Mesenchymal stem cell (in vitro differentiated cells and primary cell): ENCODE data around the gene CIAO3.
"Not testable (repeated sequence)": the region's sequence is repeated elsewhere in the genome, so short reads cannot be mapped to it uniquely, and the experiment has no call there.

Experiments
- DNase-seq: peaks from one replicate; pipeline ENCODE4 v3.0.0-alpha.2; 2013
- H2AFZ ChIP-seq: one replicate; pipeline ENCODE4 v1.6.1; 2013; ENCODE audit warnings: low read depth, mild to moderate bottlenecking, control low read depth, inconsistent platforms, low read length, moderate library complexity
- H2AK5ac ChIP-seq: 2 replicates; pipeline ENCODE4 v1.6.1; 2013; ENCODE audit warnings: low read length, moderate library complexity, mild to moderate bottlenecking, inconsistent platforms; ENCODE audit not compliant: severe bottlenecking
- H2BK120ac ChIP-seq: one replicate; pipeline ENCODE4 v1.6.1; 2013; ENCODE audit warnings: low read depth, mild to moderate bottlenecking, inconsistent platforms, low read length, moderate library complexity
- H2BK12ac ChIP-seq, 2 experiments: one replicate each; pipeline ENCODE4 v1.6.1; 2013; ENCODE audit warnings: inconsistent platforms in 2 of 2, low read length in 2 of 2, mild to moderate bottlenecking in 2 of 2, moderate library complexity in 2 of 2, control low read depth in 1 of 2
- H2BK15ac ChIP-seq: one replicate; pipeline ENCODE4 v1.6.1; 2013; ENCODE audit warnings: mild to moderate bottlenecking, low read depth, inconsistent platforms; ENCODE audit not compliant: poor library complexity, severe bottlenecking
- H2BK5ac ChIP-seq: 2 replicates; pipeline ENCODE4 v1.6.1; 2013; ENCODE audit warnings: low read depth, mild to moderate bottlenecking, low read length, control low read depth, inconsistent platforms; ENCODE audit not compliant: poor library complexity, severe bottlenecking
- H3K14ac ChIP-seq, 2 experiments: one replicate each; pipeline ENCODE4 v1.6.1; 2013; ENCODE audit warnings: inconsistent platforms in 2 of 2, low read length in 2 of 2, control low read depth in 1 of 2, mild to moderate bottlenecking in 1 of 2, moderate library complexity in 1 of 2
- H3K18ac ChIP-seq, 2 experiments: one replicate each; pipeline ENCODE4 v1.6.1; 2013; ENCODE audit warnings: inconsistent platforms in 2 of 2, low read length in 2 of 2, control low read depth in 1 of 2, low read depth in 1 of 2, mild to moderate bottlenecking in 1 of 2
- H3K23ac ChIP-seq, 2 experiments: one replicate each; pipeline ENCODE4 v1.6.1; 2013; ENCODE audit warnings: inconsistent platforms in 2 of 2, low read length in 2 of 2, mild to moderate bottlenecking in 2 of 2, moderate library complexity in 2 of 2, control low read depth in 1 of 2
- H3K27ac ChIP-seq: 2 replicates; pipeline ENCODE4 v1.5.1; 2013; ENCODE audit warnings: mild to moderate bottlenecking, moderate library complexity, low read length, control low read depth, inconsistent platforms; ENCODE audit not compliant: poor library complexity, severe bottlenecking
- H3K27me3 ChIP-seq, 2 experiments: 2 replicates each; pipeline versions ENCODE4 v1.6.1 to v1.7.0; 2013; ENCODE audit warnings: low read length in 2 of 2, mild to moderate bottlenecking in 2 of 2, moderate library complexity in 2 of 2, control low read depth in 1 of 2, inconsistent platforms in 1 of 2; ENCODE audit not compliant: control insufficient read depth in 1 of 2, insufficient read depth in 1 of 2
- H3K36me3 ChIP-seq, 2 experiments: 2 replicates each; pipeline versions ENCODE4 v1.6.1 to v1.7.0; 2013; ENCODE audit warnings: low read length in 2 of 2, control low read depth in 1 of 2, inconsistent platforms in 1 of 2, low read depth in 1 of 2, mild to moderate bottlenecking in 1 of 2; ENCODE audit not compliant: insufficient read depth in 2 of 2, control insufficient read depth in 1 of 2
- H3K4ac ChIP-seq, 2 experiments: one replicate each; pipeline ENCODE4 v1.6.1; 2013; ENCODE audit warnings: inconsistent platforms in 2 of 2, low read length in 2 of 2, mild to moderate bottlenecking in 2 of 2, moderate library complexity in 2 of 2, control low read depth in 1 of 2, low read depth in 1 of 2
- H3K4me1 ChIP-seq: 2 replicates; pipeline ENCODE4 v1.6.1; 2013; ENCODE audit warnings: low read depth, low read length, control low read depth; ENCODE audit not compliant: control insufficient read depth, insufficient read depth
- H3K4me2 ChIP-seq: 2 replicates; pipeline ENCODE4 v1.6.1; 2013; ENCODE audit warnings: low read length, mild to moderate bottlenecking, inconsistent platforms; ENCODE audit not compliant: poor library complexity, severe bottlenecking
- H3K4me3 ChIP-seq, 2 experiments: 2 replicates each; pipeline versions ENCODE4 v1.5.1 to v1.7.0; 2013; ENCODE audit warnings: low read length in 2 of 2, mild to moderate bottlenecking in 2 of 2, control low read depth in 1 of 2, low read depth in 1 of 2; ENCODE audit not compliant: insufficient read depth in 1 of 2
- H3K79me1 ChIP-seq: replicated peaks from 2 replicates; pipeline ENCODE4 v1.6.1; 2013; ENCODE audit warnings: mild to moderate bottlenecking, control low read depth, low read length, inconsistent platforms; ENCODE audit not compliant: poor library complexity, severe bottlenecking
- H3K9ac ChIP-seq: 2 replicates; pipeline ENCODE4 v1.7.0; 2013; ENCODE audit warnings: mild to moderate bottlenecking, low read length, moderate library complexity
- H3K9me3 ChIP-seq: 2 replicates; pipeline ENCODE4 v1.7.0; 2013; ENCODE audit warnings: mild to moderate bottlenecking, low read length; ENCODE audit not compliant: control insufficient read depth
- H4K8ac ChIP-seq: one replicate; pipeline ENCODE4 v1.6.1; 2013; ENCODE audit warnings: inconsistent platforms, mild to moderate bottlenecking, low read length, moderate library complexity
- H4K91ac ChIP-seq: one replicate; pipeline ENCODE4 v1.6.1; 2013; ENCODE audit warnings: mild to moderate bottlenecking, low read length, inconsistent platforms
- WGBS: methylation state at CpG from one replicate; pipeline ENCODE4 v1.1.7; 2013; ENCODE audit warnings: mixed read lengths; 5-methylcytosine and 5-hydroxymethylcytosine counted together

CIAO3 gene

GRCh38 chr16:743794-744500 lies 3.1 kb upstream of the CIAO3 start:
- Histone ChIP-seq H3K4ac (no peak overlapping the region), H3K36me3 (peaks cover 4 to 7% of the 10 kb centered on the region in 2 experiments), H3K27me3 (peaks cover 0 to 6% of the 10 kb centered on the region in 2 experiments), H2BK5ac (no peak overlapping the region), H3K14ac (no peak overlapping the region), H3K9ac (no peak overlapping the region), H2AK5ac (no peak overlapping the region), H3K79me1 (peaks cover 15% of the 10 kb centered on the region), H2BK15ac (no peak overlapping the region), H3K23ac (no peak overlapping the region), H3K4me3 (no peak overlapping the region), H3K4me2 (no peak overlapping the region), H4K8ac (no peak overlapping the region), H4K91ac (no peak overlapping the region), H2BK12ac (no peak overlapping the region), H3K9me3 (no peaks in the 10 kb centered on the region), H3K18ac (no peak overlapping the region), H3K27ac (no peak overlapping the region), H2AFZ (no peak overlapping the region), H2BK120ac (no peak overlapping the region), H3K4me1 (peaks cover 17% of the 10 kb centered on the region)
- DNase-seq: no peak
- 90% methylated on average over 20 of the region's 21 CpGs for WGBS

- H4K8ac ChIP-seq, H3K9ac ChIP-seq, H2BK15ac ChIP-seq, H3K23ac ChIP-seq, DNase-seq, H3K18ac ChIP-seq, H2AK5ac ChIP-seq, H4K91ac ChIP-seq, H3K14ac ChIP-seq, H3K27ac ChIP-seq, H3K4me2 ChIP-seq, H3K27me3 ChIP-seq, H2BK12ac ChIP-seq, H2BK5ac ChIP-seq, H2BK120ac ChIP-seq, H3K4me3 ChIP-seq, H3K4ac ChIP-seq, H2AFZ ChIP-seq, H3K9me3 ChIP-seq: not testable (repeated sequence)
- 88% methylated on average over 13 of the region's 14 CpGs for WGBS
- Histone ChIP-seq H3K4me1 (peaks cover 17% of the 10 kb centered on the region), H3K79me1 (peaks cover 18% of the 10 kb centered on the region), H3K36me3 (peaks cover 7 to 16% of the 10 kb centered on the region in 2 experiments)
Observed at GRCh38 chr16:742894-743293, 2.1 kb upstream of the CIAO3 start.

- no peak overlapping the region for H2BK12ac ChIP-seq
- H2BK5ac ChIP-seq: no peak overlapping the region
- no peak overlapping the region for H3K4ac ChIP-seq
- H2AFZ ChIP-seq: no peak overlapping the region
- no peak overlapping the region for H3K18ac ChIP-seq
- no peak overlapping the region for H3K14ac ChIP-seq
- no peak overlapping the region for H2BK120ac ChIP-seq
- no peak overlapping the region for H3K9ac ChIP-seq
- DNase-seq: no peak
- H3K36me3 ChIP-seq: peaks cover 15 to 23% of the 10 kb centered on the region in 2 experiments
- H3K4me2 ChIP-seq: no peak overlapping the region
- no peak overlapping the region for H3K27ac ChIP-seq
- peaks cover 25% of the 10 kb centered on the region for H3K79me1 ChIP-seq
- WGBS: 94% methylated on average over 15 of the region's 15 CpGs
- H2AK5ac ChIP-seq: no peak overlapping the region
- H3K4me1 ChIP-seq: peaks cover 17% of the 10 kb centered on the region
- no peak overlapping the region for H3K23ac ChIP-seq
- no peaks in the 10 kb centered on the region for H3K9me3 ChIP-seq
- H3K4me3 ChIP-seq: peak overlapping the region in 1 of 2 experiments; percentile 33
- no peak overlapping the region for H2BK15ac ChIP-seq
- peak overlapping the region; percentile 64 for H4K8ac ChIP-seq
- H4K91ac ChIP-seq: no peak overlapping the region
- H3K27me3 ChIP-seq: peaks cover 0 to 6% of the 10 kb centered on the region in 2 experiments
Observed at GRCh38 chr16:741986-742629, 1.3 kb upstream of the CIAO3 start.

GRCh38 chr16:740459-740763 lies 386 bp downstream of the CIAO3 start:
- peak overlapping the region; percentile 89 for H3K9ac ChIP-seq
- H3K4me2 ChIP-seq: peak overlapping the region; percentile 96
- no peak for DNase-seq
- H2AFZ ChIP-seq: peak overlapping the region; percentile 76
- H3K23ac ChIP-seq: peak overlapping the region in 1 of 2 experiments; percentile 49
- H2BK5ac ChIP-seq: no peak overlapping the region
- H3K4me1 ChIP-seq: peaks cover 14% of the 10 kb centered on the region
- H3K4me3 ChIP-seq: peak overlapping the region; percentile 73 to 83
- peak overlapping the region; percentile 42 to 67 for H3K4ac ChIP-seq
- H3K79me1 ChIP-seq: peaks cover 27% of the 10 kb centered on the region
- no peaks in the 10 kb centered on the region for H3K9me3 ChIP-seq
- peaks cover 32 to 40% of the 10 kb centered on the region in 2 experiments for H3K36me3 ChIP-seq
- peak overlapping the region; percentile 49 for H2BK15ac ChIP-seq
- peak overlapping the region; percentile 94 for H4K8ac ChIP-seq
- no peak overlapping the region for H2AK5ac ChIP-seq
- WGBS: 0% methylated on average over 20 of the region's 22 CpGs
- H2BK12ac ChIP-seq: no peak overlapping the region
- H2BK120ac ChIP-seq: peak overlapping the region; percentile 61
- H4K91ac ChIP-seq: peak overlapping the region; percentile 67
- peaks cover 0 to 6% of the 10 kb centered on the region in 2 experiments for H3K27me3 ChIP-seq
- no peak overlapping the region for H3K27ac ChIP-seq
- no peak overlapping the region for H3K14ac ChIP-seq
- peak overlapping the region; percentile 6 to 70 for H3K18ac ChIP-seq
